Tibial artery (tissue), 4 donors: Measurements from ENCODE around the gene BTRC.

Experiments
- DNase-seq, 2 donors: peaks; one replicate each; pipeline ENCODE4 v3.0.0-alpha.2; 2019
- H3K27ac ChIP-seq, 2 donors: fragments of 200-600 bp; sonication (generic) in 1 of 2; 1 replicate in 1 of 2; 2 replicates in 1 of 2; pipeline ENCODE4 v1.5.1; 2018 to 2019; ENCODE audit warnings: mild to moderate bottlenecking in 1 of 2
- H3K27me3 ChIP-seq, 2 donors: fragments of 200-600 bp; sonication (generic) in 1 of 2; one replicate each; pipeline versions ENCODE4 v1.5.1 to v1.6.0; 2016 to 2019
- H3K36me3 ChIP-seq, 3 donors: fragments of 200-600 bp; sonication (generic) in 2 of 3; one replicate each; pipeline ENCODE4 v1.5.1; 2016 to 2019; ENCODE audit warnings: mild to moderate bottlenecking in 2 of 3
- H3K4me1 ChIP-seq, 4 donors: fragments of 200-600 bp; sonication (generic) in 2 of 4; 1 replicate in 3 of 4; 2 replicates in 1 of 4; pipeline ENCODE4 v1.5.1; 2016 to 2019
- H3K4me3 ChIP-seq, 2 donors: fragments of 200-600 bp; sonication (generic) in 1 of 2; 1 replicate in 1 of 2; 2 replicates in 1 of 2; pipeline ENCODE4 v1.5.1; 2018 to 2019; ENCODE audit warnings: mild to moderate bottlenecking in 2 of 2
- H3K9me3 ChIP-seq, 3 donors: fragments of 200-600 bp; sonication (generic) in 1 of 3; one replicate each; pipeline ENCODE4 v1.5.1; 2016 to 2019
- CTCF ChIP-seq, 2 experiments: fragments of 200-600 bp in 1 of 2; fragments of 450-650 bp in 1 of 2; IDR thresholded peaks; one replicate each; pipeline ENCODE4 v1.5.1; 2017 to 2019; ENCODE audit warnings: antibody characterized with exemption in 2 of 2, mild to moderate bottlenecking in 1 of 2, moderate library complexity in 1 of 2
- intact Hi-C: fragments of 100-400 bp; cut with DNase I; formaldehyde crosslinking; loops from one replicate; pipeline ENCODE4 v1.15.0; 2023; ENCODE audit warnings: low total_unique reads

The BTRC gene

GRCh38 chr10:101562231-101562630 is 208.3 kb downstream of the BTRC start:
- peaks cover 3 to 77% of the 10 kb centered on the region in 2 donors for H3K27me3 ChIP-seq
- H3K36me3 ChIP-seq, result no peaks in the 10 kb centered on the region
- TF ChIP-seq CTCF (IDR thresholded peaks at IDR 0.05), result no peak
- DNase-seq, result peak in 1 of 2 donors; percentile 13
- H3K27ac ChIP-seq, result no peak overlapping the region
- H3K9me3 ChIP-seq, result no peaks in the 10 kb centered on the region
- peaks cover 0 to 13% (median 8%) of the 10 kb centered on the region in 4 donors for H3K4me1 ChIP-seq
- H3K4me3 ChIP-seq, result no peak overlapping the region
- intact Hi-C loops, result loop anchor here (10.0 kb wide), 1 partner anchor 287 kb away; no protein-coding TSS in a partner anchor

- peaks cover 3 to 84% of the 10 kb centered on the region in 2 donors for H3K27me3 ChIP-seq
- DNase-seq, result no peak
These were observed 209.0 kb downstream of the BTRC start for GRCh38 chr10:101563007-101563406.

GRCh38 chr10:101563497-101564040 is 209.6 kb downstream of the BTRC start:
- TF ChIP-seq CTCF (IDR thresholded peaks at IDR 0.05), result no peak
- Histone ChIP-seq H3K9me3 (no peaks in the 10 kb centered on the region), H3K27me3 (peaks cover 3 to 90% of the 10 kb centered on the region in 2 donors), H3K27ac (no peak overlapping the region), H3K36me3 (no peaks in the 10 kb centered on the region), H3K4me1 (peaks cover 0 to 13% (median 8%) of the 10 kb centered on the region in 4 donors), H3K4me3 (no peak overlapping the region)
- intact Hi-C loops, result loop anchor here (10.0 kb wide), 1 partner anchor 289 kb away; no protein-coding TSS in a partner anchor
- peak in 1 of 2 donors; percentile 33 for DNase-seq

More at GRCh38 chr10:101563007-101563406, 209.0 kb downstream of the BTRC start:
- Histone ChIP-seq H3K27ac (no peak overlapping the region), H3K4me1 (peaks cover 0 to 13% (median 8%) of the 10 kb centered on the region in 4 donors), H3K9me3 (no peaks in the 10 kb centered on the region), H3K4me3 (no peak overlapping the region), H3K36me3 (no peaks in the 10 kb centered on the region)
- intact Hi-C loops, result loop anchor here (10.0 kb wide), 1 partner anchor 288 kb away; no protein-coding TSS in a partner anchor
- no peak for TF ChIP-seq CTCF (IDR thresholded peaks at IDR 0.05)

- Histone ChIP-seq H3K27me3 (peaks cover 8 to 100% of the 10 kb centered on the region in 2 donors), H3K36me3 (no peaks in the 10 kb centered on the region), H3K4me1 (peaks cover 0 to 13% (median 9%) of the 10 kb centered on the region in 4 donors), H3K9me3 (no peaks in the 10 kb centered on the region), H3K27ac (no peak overlapping the region), H3K4me3 (no peak overlapping the region)
- no peak for TF ChIP-seq CTCF (IDR thresholded peaks at IDR 0.05)
- DNase-seq, result peak in 1 of 2 donors; percentile 41
- intact Hi-C loops, result loop anchor here (10.0 kb wide), 1 partner anchor 290 kb away; no protein-coding TSS in a partner anchor
These were observed 210.6 kb downstream of the BTRC start for GRCh38 chr10:101564490-101564991.

- Histone ChIP-seq H3K4me1 (peaks cover 0 to 22% (median 18%) of the 10 kb centered on the region in 4 donors), H3K36me3 (no peaks in the 10 kb centered on the region), H3K27ac (no peak overlapping the region), H3K27me3 (peaks cover 11 to 100% of the 10 kb centered on the region in 2 donors), H3K9me3 (no peaks in the 10 kb centered on the region), H3K4me3 (no peak overlapping the region)
- intact Hi-C loops, result loop anchor here (10.0 kb wide), 1 partner anchor 291 kb away; no protein-coding TSS in a partner anchor
- peak in 1 of 2 donors; percentile 39 for DNase-seq
- TF ChIP-seq CTCF (IDR thresholded peaks at IDR 0.05), result no peak
These were observed 211.5 kb downstream of the BTRC start for GRCh38 chr10:101565370-101565900.
